MCF 10A (cell line): ENCODE measurements around the gene NMNAT1. TPM values are rescaled to one million over a fixed set of nuclear protein-coding genes. Genes with fewer than 3 reads are reported as not detected.

ENCODE experiments used
- BruUV-seq: library from RNA; stranded (reverse); fragments of 400-500 nt; replicated peaks from 2 replicates; lab custom pipeline; 2021; lab: Mats Ljungman, UMichigan
- CTCF ChIA-PET: fragments of 300-600 bp; sonication (Branson Sonifier 250); formaldehyde crosslinking; extraction: SDS; loops from one replicate; lab custom pipeline; 2021; ENCODE audit warnings: antibody characterized with exemption, inconsistent platforms; lab: Yijun Ruan, JAX
- POLR2A ChIA-PET: fragments of 300-600, 350-650 bp; sonication (Branson Sonifier 250); formaldehyde crosslinking; extraction: SDS; loops from one replicate; lab custom pipeline; 2020; ENCODE audit warnings: antibody characterized with exemption, inconsistent platforms; lab: Yijun Ruan, JAX
- DNase-seq: peaks from one replicate; pipeline ENCODE4 v3.0.0-alpha.2; 2018; ENCODE audit not compliant: unreplicated experiment
- H3K27ac Mint-ChIP-seq: one replicate; pipeline ENCODE4 v1.8.0; 2022; ENCODE audit warnings: mild to moderate bottlenecking, low read depth, mixed read lengths; ENCODE audit not compliant: unreplicated experiment
- H3K27me3 Mint-ChIP-seq: one replicate; pipeline ENCODE4 v1.8.0; 2022; ENCODE audit warnings: mixed read lengths; ENCODE audit not compliant: insufficient read depth, unreplicated experiment
- H3K36me3 Mint-ChIP-seq: one replicate; pipeline ENCODE4 v1.8.0; 2022; ENCODE audit warnings: mild to moderate bottlenecking, moderate library complexity, mixed read lengths; ENCODE audit not compliant: insufficient read depth, unreplicated experiment
- H3K4me1 Mint-ChIP-seq: one replicate; pipeline ENCODE4 v1.8.0; 2022; ENCODE audit warnings: mixed read lengths; ENCODE audit not compliant: insufficient read depth, unreplicated experiment
- H3K4me3 Mint-ChIP-seq: one replicate; pipeline ENCODE4 v1.8.0; 2022; ENCODE audit warnings: mild to moderate bottlenecking, moderate library complexity, mixed read lengths; ENCODE audit not compliant: unreplicated experiment
- H3K9me3 Mint-ChIP-seq: one replicate; pipeline ENCODE4 v1.8.0; 2022; ENCODE audit warnings: mixed read lengths; ENCODE audit not compliant: unreplicated experiment
- intact Hi-C: fragments of 100-400 bp; cut with micrococcal nuclease; formaldehyde crosslinking; loops from 2 replicates; pipeline ENCODE4 v1.14.1; 2022
- total RNA-seq: library from RNA; stranded (reverse); gene quantifications from 2 replicates; pipeline ENCODE4 v1.2.3, GENCODE V29; 2022
- TF ChIP-seq, protein P1 (sequence below): fragments of 200-600 bp; IDR thresholded peaks from one replicate; pipeline ENCODE4 v1.8.0; 2022; ENCODE audit warnings: antibody characterized with exemption, mild to moderate bottlenecking; ENCODE audit not compliant: unreplicated experiment

Gene NMNAT1
- total RNA-seq, 1 experiment from 2014 or later, result 10.4 TPM

DNA sequence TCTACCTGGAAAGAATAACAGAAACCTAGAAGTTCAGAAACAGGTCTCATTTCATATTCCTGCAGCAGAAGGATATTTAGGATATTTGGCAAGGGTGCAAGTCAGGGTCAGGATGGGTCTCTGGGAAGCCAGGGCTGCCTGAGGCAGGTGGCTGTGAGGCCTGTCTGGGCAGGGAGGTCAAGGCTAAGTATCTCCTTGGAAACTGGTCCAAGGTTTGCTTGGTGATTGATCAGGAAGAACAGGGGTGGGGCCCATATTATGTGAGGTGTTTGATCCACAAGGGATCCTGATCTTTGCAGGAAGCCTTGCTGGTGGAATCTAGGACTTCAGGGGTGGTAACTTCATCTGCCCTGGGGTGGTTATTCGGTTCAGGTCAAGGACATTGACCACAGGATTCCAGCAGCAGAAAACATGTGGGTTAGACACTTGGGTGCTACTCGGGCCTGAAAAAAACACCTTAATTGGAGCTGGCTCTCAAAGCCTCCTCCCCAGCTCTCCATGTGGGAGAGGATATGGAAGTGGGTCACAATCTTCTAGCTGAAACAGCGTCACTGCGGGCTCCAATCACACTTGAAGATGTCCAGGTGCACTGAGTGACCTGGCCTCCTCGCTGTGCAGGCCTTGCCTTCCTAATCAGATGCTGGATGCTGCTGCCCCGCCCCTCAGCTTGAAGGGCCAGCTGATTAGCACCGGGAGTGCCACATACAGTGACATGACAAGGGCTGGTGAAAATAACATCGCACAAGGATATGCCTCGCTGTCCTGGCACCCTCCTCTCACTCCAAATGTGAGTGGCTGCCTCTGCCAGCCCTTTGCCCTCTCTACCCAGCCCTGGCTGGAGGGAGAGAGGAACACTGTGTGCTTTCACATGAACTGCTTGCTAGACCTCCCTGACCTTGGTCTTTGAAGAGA is 41.9 kb upstream of the NMNAT1 start:
- no TSS peak for BruUV-seq
- Mint-ChIP-seq H3K27me3 (no peaks in the 10 kb centered on the region), H3K9me3 (no peaks in the 10 kb centered on the region), H3K36me3 (peaks cover 6% of the 10 kb centered on the region), H3K4me3 (no peak overlapping the region), H3K4me1 (no peaks in the 10 kb centered on the region), H3K27ac (no peak overlapping the region)
- DNase-seq, result no peak
- CTCF ChIA-PET, result interaction anchor here (1.7 kb wide), 1 partner anchor 117 kb away, joined by 6 read pairs; no protein-coding TSS in a partner anchor
- intact Hi-C loops, result no loop called here
- TF ChIP-seq, protein P1, sequence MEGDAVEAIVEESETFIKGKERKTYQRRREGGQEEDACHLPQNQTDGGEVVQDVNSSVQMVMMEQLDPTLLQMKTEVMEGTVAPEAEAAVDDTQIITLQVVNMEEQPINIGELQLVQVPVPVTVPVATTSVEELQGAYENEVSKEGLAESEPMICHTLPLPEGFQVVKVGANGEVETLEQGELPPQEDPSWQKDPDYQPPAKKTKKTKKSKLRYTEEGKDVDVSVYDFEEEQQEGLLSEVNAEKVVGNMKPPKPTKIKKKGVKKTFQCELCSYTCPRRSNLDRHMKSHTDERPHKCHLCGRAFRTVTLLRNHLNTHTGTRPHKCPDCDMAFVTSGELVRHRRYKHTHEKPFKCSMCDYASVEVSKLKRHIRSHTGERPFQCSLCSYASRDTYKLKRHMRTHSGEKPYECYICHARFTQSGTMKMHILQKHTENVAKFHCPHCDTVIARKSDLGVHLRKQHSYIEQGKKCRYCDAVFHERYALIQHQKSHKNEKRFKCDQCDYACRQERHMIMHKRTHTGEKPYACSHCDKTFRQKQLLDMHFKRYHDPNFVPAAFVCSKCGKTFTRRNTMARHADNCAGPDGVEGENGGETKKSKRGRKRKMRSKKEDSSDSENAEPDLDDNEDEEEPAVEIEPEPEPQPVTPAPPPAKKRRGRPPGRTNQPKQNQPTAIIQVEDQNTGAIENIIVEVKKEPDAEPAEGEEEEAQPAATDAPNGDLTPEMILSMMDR, result no peak
- POLR2A ChIA-PET, result interaction anchor here (0.5 to 1.4 kb wide), 2 partner anchors 11 to 12 kb away, joined by 4 read pairs; no protein-coding TSS in a partner anchor

DNA sequence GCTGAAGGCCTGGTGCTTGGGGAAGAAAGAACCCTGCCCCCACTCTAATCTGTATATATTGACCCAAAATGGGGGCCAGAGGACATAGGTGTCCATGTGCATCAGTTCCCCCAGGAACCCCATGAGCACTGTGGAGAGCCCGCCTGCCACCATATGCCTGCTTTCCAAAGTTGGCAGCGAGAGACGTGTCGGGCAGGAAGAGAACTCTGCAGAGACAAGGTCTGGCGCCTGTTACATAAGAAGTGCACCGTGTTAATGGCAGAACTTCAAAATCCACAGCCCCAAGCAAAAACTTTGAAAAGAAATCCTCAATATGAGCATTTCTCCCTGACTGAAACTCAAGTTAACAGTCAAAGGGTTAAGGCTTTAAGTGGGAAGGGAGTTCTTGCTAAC is 41.2 kb upstream of the NMNAT1 start:
- Mint-ChIP-seq H3K36me3 (peaks cover 6% of the 10 kb centered on the region), H3K4me3 (no peak overlapping the region), H3K4me1 (no peaks in the 10 kb centered on the region), H3K9me3 (no peaks in the 10 kb centered on the region), H3K27me3 (no peaks in the 10 kb centered on the region), H3K27ac (no peak overlapping the region)
- ChIA-PET CTCF (interaction anchor here (0.8 to 1.7 kb wide), 2 partner anchors 11 to 118 kb away, joined by 4 to 6 read pairs; no protein-coding TSS in a partner anchor), POLR2A (no interaction called here)
- no peak for DNase-seq
- TF ChIP-seq, protein P1, result no peak
- intact Hi-C loops, result no loop called here
- no TSS peak for BruUV-seq

DNA sequence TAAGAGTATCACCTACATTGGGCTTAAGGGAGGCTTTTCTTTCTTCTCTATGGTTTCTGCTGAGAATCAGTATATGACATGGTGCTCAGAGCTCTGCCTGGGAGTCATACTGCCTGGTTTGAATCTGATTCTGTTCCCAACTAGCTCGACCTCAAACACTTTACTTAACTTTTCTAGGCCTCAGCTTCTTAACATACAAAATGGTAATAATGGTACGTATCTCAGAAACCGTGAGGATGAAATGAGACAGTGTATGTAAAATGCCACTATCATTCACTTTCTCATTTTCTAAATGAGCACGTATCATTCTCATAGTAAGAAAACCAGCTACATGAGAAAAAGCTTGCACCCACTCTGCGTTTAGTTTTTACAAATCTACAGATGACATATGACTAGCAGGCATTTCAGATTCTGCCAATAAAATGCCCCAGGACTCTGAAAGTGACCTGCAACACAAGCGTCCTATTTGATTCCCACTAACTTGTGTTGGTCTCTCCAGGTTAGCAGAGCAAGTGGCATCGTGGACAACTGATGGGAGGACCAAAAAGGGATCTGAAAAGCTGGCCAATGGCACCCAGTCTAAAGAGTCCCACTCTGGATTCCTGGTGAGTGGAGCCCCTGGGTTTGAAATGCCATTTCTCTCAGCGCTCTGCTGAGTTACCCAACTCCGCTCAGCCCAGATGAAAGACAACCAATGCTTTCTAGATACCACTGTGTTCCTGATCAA is 39.3 kb upstream of the NMNAT1 start:
- ChIA-PET POLR2A (interaction anchor here (0.6 to 1.6 kb wide), 3 partner anchors 13 to 34 kb away, joined by 3 to 6 read pairs (median 4); no protein-coding TSS in a partner anchor), CTCF (interaction anchor here (1.9 kb wide), 1 partner anchor 30 kb away, joined by 7 read pairs; no protein-coding TSS in a partner anchor)
- H3K9me3 Mint-ChIP-seq, result no peaks in the 10 kb centered on the region
- TF ChIP-seq, protein P1, result no peak
- no TSS peak for BruUV-seq
- H3K4me3 Mint-ChIP-seq, result no peak overlapping the region
- no peaks in the 10 kb centered on the region for H3K27me3 Mint-ChIP-seq
- H3K27ac Mint-ChIP-seq, result no peak overlapping the region
- intact Hi-C loops, result no loop called here
- H3K4me1 Mint-ChIP-seq, result peaks cover 16% of the 10 kb centered on the region
- peaks cover 3% of the 10 kb centered on the region for H3K36me3 Mint-ChIP-seq
- no peak for DNase-seq

DNA sequence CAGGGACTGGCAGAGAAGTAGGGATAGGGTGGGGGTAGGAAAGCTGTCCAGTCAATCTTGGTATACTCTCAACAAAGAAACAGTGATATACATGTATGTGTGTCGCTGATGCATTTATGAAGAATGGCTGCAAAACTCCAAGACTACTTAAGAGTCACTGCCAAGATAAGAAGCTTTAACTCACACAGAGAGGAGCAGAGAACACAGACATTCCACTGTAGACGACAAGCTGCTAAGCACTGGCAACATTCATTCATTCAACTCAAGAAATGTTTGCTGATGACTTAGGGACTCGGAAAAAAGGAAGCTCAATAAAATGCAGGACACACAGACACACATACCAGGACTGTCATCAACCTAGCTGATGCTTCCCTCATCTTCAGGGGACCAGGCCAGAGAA is 38.7 kb upstream of the NMNAT1 start:
- Mint-ChIP-seq H3K27me3 (no peaks in the 10 kb centered on the region), H3K27ac (no peak overlapping the region), H3K36me3 (no peaks in the 10 kb centered on the region), H3K9me3 (no peaks in the 10 kb centered on the region), H3K4me1 (peaks cover 21% of the 10 kb centered on the region), H3K4me3 (no peak overlapping the region)
- POLR2A ChIA-PET, result interaction anchor here (0.6 to 1.6 kb wide), 2 partner anchors 13 to 34 kb away, joined by 3 to 4 read pairs; no protein-coding TSS in a partner anchor
- DNase-seq, result no peak
- no TSS peak for BruUV-seq
- CTCF ChIA-PET, result interaction anchor here (1.9 kb wide), 1 partner anchor 31 kb away, joined by 7 read pairs; no protein-coding TSS in a partner anchor
- TF ChIP-seq, protein P1, result no peak
- intact Hi-C loops, result no loop called here
